Duodenal mucosa (tissue), 2 donors: ENCODE measurements around the gene PPP1R11.
A peak's percentile ranks its signal among the peaks of the same experiment; 100 is the strongest.

Experiments used
- H3K27ac ChIP-seq: one replicate; pipeline ENCODE4 v1.7.0; 2013; ENCODE audit warnings: low read depth, low read length
- H3K27me3 ChIP-seq, 2 donors: one replicate each; pipeline ENCODE4 v1.7.0; 2013; ENCODE audit warnings: low read length in 2 of 2, control low read depth in 1 of 2; ENCODE audit not compliant: insufficient read depth in 2 of 2, control insufficient read depth in 1 of 2
- H3K36me3 ChIP-seq, 2 donors: one replicate each; pipeline ENCODE4 v1.7.0; 2013; ENCODE audit warnings: low read length in 2 of 2, control low read depth in 1 of 2; ENCODE audit not compliant: insufficient read depth in 2 of 2, control insufficient read depth in 1 of 2
- H3K4me1 ChIP-seq, 2 donors: one replicate each; pipeline ENCODE4 v1.7.0; 2013; ENCODE audit warnings: low read length in 2 of 2, control low read depth in 1 of 2; ENCODE audit not compliant: insufficient read depth in 2 of 2, control insufficient read depth in 1 of 2
- H3K4me3 ChIP-seq, 2 donors: one replicate each; pipeline ENCODE4 v1.7.0; 2013; ENCODE audit warnings: low read length in 2 of 2, low read depth in 1 of 2
- H3K9ac ChIP-seq, 2 donors: one replicate each; pipeline ENCODE4 v1.7.0; 2013; ENCODE audit warnings: low read length in 2 of 2, low read depth in 1 of 2
- H3K9me3 ChIP-seq, 2 donors: one replicate each; pipeline ENCODE4 v1.7.0; 2013; ENCODE audit warnings: low read length in 2 of 2, control low read depth in 1 of 2; ENCODE audit not compliant: control insufficient read depth in 1 of 2

Gene PPP1R11

DNA sequence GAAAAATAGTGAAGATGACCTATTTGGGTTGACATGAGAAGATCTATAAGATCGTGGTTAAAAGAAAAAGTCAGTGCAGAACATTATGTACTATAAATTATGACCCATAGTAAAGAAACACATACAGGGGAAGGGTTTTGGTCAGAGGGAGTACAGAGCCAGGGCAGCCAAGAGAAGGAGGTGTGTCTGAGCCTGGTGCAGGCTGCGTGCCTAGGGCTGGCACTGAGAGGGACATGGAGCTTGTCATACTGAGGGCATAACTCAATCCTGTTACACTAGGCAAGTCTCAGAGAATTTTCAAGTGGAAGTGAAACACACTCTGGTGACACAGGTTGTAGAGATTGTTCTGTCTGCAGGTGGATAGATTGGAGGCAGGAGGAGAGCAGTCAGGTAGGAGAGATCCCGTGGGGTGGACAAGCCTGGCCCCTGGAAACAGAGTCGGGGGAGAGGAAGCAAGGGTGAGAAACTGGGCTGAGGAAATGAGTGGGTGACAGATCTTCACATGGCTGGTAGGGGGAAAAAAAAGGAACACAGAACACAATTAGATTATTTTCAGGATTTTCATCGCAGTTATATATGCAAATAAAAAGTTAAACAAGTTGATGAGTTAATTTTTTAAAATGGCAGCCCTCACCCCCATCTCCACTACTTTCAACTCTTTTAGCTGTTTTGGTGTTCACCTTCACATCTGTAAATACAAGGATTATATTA, 27.1 kb downstream of the PPP1R11 start:
- Histone ChIP-seq H3K9me3 (no peaks in the 10 kb centered on the region), H3K4me1 (peaks cover 28 to 32% of the 10 kb centered on the region in 2 donors), H3K36me3 (no peaks in the 10 kb centered on the region), H3K27ac (no peak overlapping the region), H3K27me3 (peaks cover 3 to 14% of the 10 kb centered on the region in 2 donors), H3K4me3 (no peak overlapping the region), H3K9ac (no peak overlapping the region)

- Histone ChIP-seq H3K27ac (no peak overlapping the region), H3K27me3 (peaks cover 8 to 14% of the 10 kb centered on the region in 2 donors)
Observed at GRCh38 chr6:30096829-30097228, 29.8 kb downstream of the PPP1R11 start.

DNA sequence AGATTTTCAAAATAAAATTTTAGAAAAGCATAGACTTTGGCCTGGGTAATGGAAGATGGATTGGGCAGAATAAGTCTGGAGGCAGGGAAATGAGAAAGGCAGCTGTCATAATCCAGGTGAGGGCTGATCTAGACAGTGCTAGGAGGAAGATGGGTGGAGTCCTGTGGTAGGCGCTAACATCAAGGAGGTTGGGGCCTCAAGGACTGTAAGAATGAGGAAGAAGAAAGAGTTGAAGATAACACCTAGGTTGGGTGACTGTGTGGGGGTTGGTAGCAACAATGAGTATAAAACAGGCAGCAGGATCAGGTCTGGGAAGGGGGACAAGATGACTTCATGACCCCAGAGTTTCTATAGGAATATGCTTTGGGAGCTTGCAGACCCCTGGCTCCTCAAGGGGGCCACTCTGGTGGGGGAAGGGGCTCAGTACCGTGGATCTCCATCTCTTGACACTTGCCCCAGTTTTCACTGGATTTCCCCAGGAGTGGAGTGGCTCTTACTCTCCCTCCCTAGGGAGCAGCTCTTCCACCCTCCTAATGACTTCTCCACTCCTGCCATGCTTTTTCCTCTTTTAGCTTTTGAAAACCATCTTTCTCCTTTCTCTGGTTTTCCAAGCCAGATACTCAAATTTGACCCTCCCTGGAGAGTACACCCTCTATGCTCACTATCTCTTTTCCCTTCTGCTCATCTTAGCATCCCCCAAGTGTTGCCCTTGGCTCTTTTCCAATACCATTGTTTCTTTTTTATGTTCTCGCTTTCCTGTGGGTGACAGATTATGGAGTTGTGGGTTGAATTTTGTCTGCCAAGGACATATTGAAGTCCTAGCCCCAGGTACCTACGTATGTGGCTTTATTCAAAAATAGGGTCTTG, 31.1 kb downstream of the PPP1R11 start:
- no peaks in the 10 kb centered on the region for H3K36me3 ChIP-seq
- H3K4me3 ChIP-seq = no peak overlapping the region
- peaks cover 8 to 12% of the 10 kb centered on the region in 2 donors for H3K27me3 ChIP-seq
- H3K9ac ChIP-seq = no peak overlapping the region
- H3K9me3 ChIP-seq = no peaks in the 10 kb centered on the region
- H3K27ac ChIP-seq = no peak overlapping the region
- H3K4me1 ChIP-seq = peaks cover 35 to 51% of the 10 kb centered on the region in 2 donors

More at GRCh38 chr6:30096829-30097228, 29.8 kb downstream of the PPP1R11 start:
- Histone ChIP-seq H3K4me3 (no peak overlapping the region), H3K9ac (no peak overlapping the region), H3K36me3 (no peaks in the 10 kb centered on the region), H3K9me3 (no peaks in the 10 kb centered on the region), H3K4me1 (peaks cover 37 to 48% of the 10 kb centered on the region in 2 donors)

GRCh38 chr6:30100154-30100553, 33.2 kb downstream of the PPP1R11 start:
- peaks cover 44 to 53% of the 10 kb centered on the region in 2 donors for H3K4me1 ChIP-seq
- H3K9me3 ChIP-seq = no peaks in the 10 kb centered on the region
- no peaks in the 10 kb centered on the region for H3K36me3 ChIP-seq
- H3K4me3 ChIP-seq = peak overlapping the region; percentile 80 to 82
- H3K9ac ChIP-seq = peak overlapping the region in 1 of 2 donors; percentile 67
- peaks cover 8 to 12% of the 10 kb centered on the region in 2 donors for H3K27me3 ChIP-seq
- no peak overlapping the region for H3K27ac ChIP-seq

- Histone ChIP-seq H3K36me3 (no peaks in the 10 kb centered on the region), H3K27ac (no peak overlapping the region), H3K9ac (peak overlapping the region; percentile 67 to 94), H3K4me1 (peaks cover 42 to 48% of the 10 kb centered on the region in 2 donors), H3K27me3 (peaks cover 8 to 12% of the 10 kb centered on the region in 2 donors), H3K4me3 (peak overlapping the region; percentile 80 to 82), H3K9me3 (no peaks in the 10 kb centered on the region)
Observed at GRCh38 chr6:30100585-30101443, 33.8 kb downstream of the PPP1R11 start.

GRCh38 chr6:30101444-30102413, 34.7 kb downstream of the PPP1R11 start:
- H3K9ac ChIP-seq = peak overlapping the region; percentile 67 to 94
- no peaks in the 10 kb centered on the region for H3K9me3 ChIP-seq
- H3K36me3 ChIP-seq = no peaks in the 10 kb centered on the region
- H3K27ac ChIP-seq = no peak overlapping the region
- peaks cover 8 to 12% of the 10 kb centered on the region in 2 donors for H3K27me3 ChIP-seq
- H3K4me1 ChIP-seq = peaks cover 40 to 47% of the 10 kb centered on the region in 2 donors
- H3K4me3 ChIP-seq = peak overlapping the region; percentile 80 to 82

DNA sequence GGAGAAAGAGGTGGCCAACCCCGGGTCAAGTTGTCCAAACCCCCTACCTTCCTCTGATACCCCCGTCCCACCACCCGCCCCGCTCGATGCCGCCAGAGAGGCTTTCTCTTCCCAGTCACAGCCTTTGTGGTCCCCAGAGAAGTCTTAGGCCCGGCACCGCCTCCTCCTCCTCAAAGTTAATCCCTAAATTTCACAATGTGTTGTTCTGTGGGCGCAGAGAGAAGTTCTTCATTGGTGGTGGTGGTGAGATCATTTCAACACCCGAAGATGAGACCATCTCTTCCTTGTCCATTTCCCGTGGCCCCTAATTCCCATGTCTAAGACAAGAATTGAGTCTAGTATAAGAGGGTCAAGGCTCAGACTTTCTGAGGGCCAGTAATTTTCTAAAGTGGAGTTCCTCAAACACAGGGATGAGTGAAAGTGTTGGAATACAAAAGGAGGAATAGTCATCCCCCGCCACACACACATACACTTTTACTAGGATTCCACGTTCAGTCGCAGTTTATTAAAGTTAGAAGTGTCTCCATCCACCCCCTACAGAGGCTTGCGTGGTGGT, 35.5 kb downstream of the PPP1R11 start:
- peaks cover 40 to 45% of the 10 kb centered on the region in 2 donors for H3K4me1 ChIP-seq
- peak overlapping the region; percentile 80 to 82 for H3K4me3 ChIP-seq
- peak overlapping the region; percentile 67 to 94 for H3K9ac ChIP-seq
- peaks cover 6 to 8% of the 10 kb centered on the region in 2 donors for H3K27me3 ChIP-seq
- no peaks in the 10 kb centered on the region for H3K9me3 ChIP-seq
- H3K27ac ChIP-seq = peak overlapping the region; percentile 1
- no peaks in the 10 kb centered on the region for H3K36me3 ChIP-seq

DNA sequence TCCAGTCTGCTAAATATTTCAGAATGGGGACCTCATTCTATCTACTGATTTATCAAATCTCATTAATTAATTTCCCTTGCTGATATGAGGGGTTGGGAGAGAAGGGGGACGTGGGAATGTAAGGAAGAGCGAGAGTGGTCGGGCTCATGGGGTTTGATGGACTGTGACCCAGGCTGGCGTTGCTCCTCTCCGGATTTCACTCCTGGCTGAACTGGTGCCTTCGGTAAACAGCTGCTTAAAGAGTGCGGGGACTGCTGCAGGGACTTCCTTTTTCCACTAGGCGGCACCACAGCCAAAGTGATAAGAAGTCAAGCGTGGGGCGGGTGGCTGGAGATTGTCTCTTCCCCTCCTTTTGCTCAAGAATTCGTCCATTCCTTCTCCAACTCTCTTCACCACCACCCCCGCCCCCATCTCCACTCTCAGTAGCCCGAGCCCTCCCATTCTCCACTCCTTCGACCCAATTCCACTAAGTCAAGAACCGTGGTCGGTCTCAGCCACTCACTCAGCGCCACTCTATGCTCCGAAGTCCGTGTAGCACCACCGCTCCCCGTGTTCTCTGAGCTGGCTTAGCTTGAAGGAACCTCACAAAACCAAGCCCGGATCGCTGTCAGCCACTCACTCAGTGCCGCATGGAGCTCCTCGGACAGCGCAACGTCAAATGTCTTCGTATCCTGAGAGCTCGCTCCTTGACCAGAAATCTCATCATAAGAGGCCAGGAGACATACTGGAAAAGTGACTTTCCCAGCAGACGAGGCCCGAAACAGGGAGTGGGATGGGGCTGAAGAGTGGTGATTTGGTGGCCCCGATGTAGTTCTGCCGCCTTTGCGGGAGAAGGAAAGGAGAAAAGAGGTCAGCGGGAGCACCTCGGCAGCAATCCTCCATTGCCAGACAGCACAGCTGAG, 36.2 kb downstream of the PPP1R11 start:
- peak overlapping the region; percentile 1 for H3K27ac ChIP-seq
- H3K27me3 ChIP-seq = peaks cover 3 to 5% of the 10 kb centered on the region in 2 donors
- peak overlapping the region; percentile 59 to 80 for H3K4me3 ChIP-seq
- H3K9me3 ChIP-seq = no peaks in the 10 kb centered on the region
- H3K36me3 ChIP-seq = no peaks in the 10 kb centered on the region
- H3K4me1 ChIP-seq = peaks cover 33 to 38% of the 10 kb centered on the region in 2 donors
- H3K9ac ChIP-seq = peak overlapping the region; percentile 52 to 67
